GM12892 (cell line): ENCODE results near the gene RHOT1.

Experiments
- POLR2A ChIP-seq: IDR thresholded peaks from 2 replicates; pipeline ENCODE4 v1.6.1; 2011; ENCODE audit warnings: low read depth, low read length, control low read depth
- POLR2AphosphoS5 ChIP-seq: IDR thresholded peaks from 2 replicates; pipeline ENCODE4 v1.6.1; 2011; ENCODE audit warnings: low read depth, low read length, control low read depth
- TAF1 ChIP-seq: IDR thresholded peaks from 2 replicates; pipeline ENCODE4 v1.6.1; 2011; ENCODE audit warnings: low read depth, mild to moderate bottlenecking, control low read depth, low read length, borderline replicate concordance

DNA sequence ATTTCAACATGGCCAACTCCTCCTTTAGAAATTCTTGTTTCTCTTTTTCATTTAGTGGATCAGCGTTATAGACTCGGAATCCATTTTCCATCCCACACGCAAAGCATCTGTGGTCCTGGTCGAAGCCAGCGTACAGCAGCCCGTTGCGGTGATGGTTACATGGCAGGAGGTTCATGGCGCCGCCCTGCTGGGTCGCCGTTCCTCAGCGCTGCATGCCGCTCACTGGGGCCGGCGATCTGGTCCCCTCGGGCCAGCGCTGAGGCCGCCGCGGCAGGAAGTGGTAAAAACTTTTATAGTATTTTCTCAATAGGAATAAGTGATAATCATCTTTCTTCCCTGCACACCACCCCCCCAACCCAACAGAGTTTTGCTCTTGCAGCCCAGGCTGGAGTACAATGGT lies 29.9 kb upstream of the RHOT1 start:
- TF ChIP-seq POLR2AphosphoS5 (no peak), POLR2A (no peak), TAF1 (no peak)
